Mesenchymal stem cell (in vitro differentiated cells and primary cell): ENCODE measurements around the gene RBFOX2.

Experiments
- DNase-seq: peaks from one replicate; pipeline ENCODE4 v3.0.0-alpha.2; 2013
- H2AFZ ChIP-seq: one replicate; pipeline ENCODE4 v1.6.1; 2013; ENCODE audit warnings: low read depth, mild to moderate bottlenecking, control low read depth, inconsistent platforms, low read length, moderate library complexity
- H2AK5ac ChIP-seq: 2 replicates; pipeline ENCODE4 v1.6.1; 2013; ENCODE audit warnings: low read length, moderate library complexity, mild to moderate bottlenecking, inconsistent platforms; ENCODE audit not compliant: severe bottlenecking
- H2BK120ac ChIP-seq: one replicate; pipeline ENCODE4 v1.6.1; 2013; ENCODE audit warnings: low read depth, mild to moderate bottlenecking, inconsistent platforms, low read length, moderate library complexity
- H2BK12ac ChIP-seq, 2 experiments: one replicate each; pipeline ENCODE4 v1.6.1; 2013; ENCODE audit warnings: inconsistent platforms in 2 of 2, low read length in 2 of 2, mild to moderate bottlenecking in 2 of 2, moderate library complexity in 2 of 2, control low read depth in 1 of 2
- H2BK15ac ChIP-seq: one replicate; pipeline ENCODE4 v1.6.1; 2013; ENCODE audit warnings: mild to moderate bottlenecking, low read depth, inconsistent platforms; ENCODE audit not compliant: poor library complexity, severe bottlenecking
- H2BK5ac ChIP-seq: 2 replicates; pipeline ENCODE4 v1.6.1; 2013; ENCODE audit warnings: low read depth, mild to moderate bottlenecking, low read length, control low read depth, inconsistent platforms; ENCODE audit not compliant: poor library complexity, severe bottlenecking
- H3K14ac ChIP-seq, 2 experiments: one replicate each; pipeline ENCODE4 v1.6.1; 2013; ENCODE audit warnings: inconsistent platforms in 2 of 2, low read length in 2 of 2, control low read depth in 1 of 2, mild to moderate bottlenecking in 1 of 2, moderate library complexity in 1 of 2
- H3K18ac ChIP-seq, 2 experiments: one replicate each; pipeline ENCODE4 v1.6.1; 2013; ENCODE audit warnings: inconsistent platforms in 2 of 2, low read length in 2 of 2, control low read depth in 1 of 2, low read depth in 1 of 2, mild to moderate bottlenecking in 1 of 2
- H3K23ac ChIP-seq, 2 experiments: one replicate each; pipeline ENCODE4 v1.6.1; 2013; ENCODE audit warnings: inconsistent platforms in 2 of 2, low read length in 2 of 2, mild to moderate bottlenecking in 2 of 2, moderate library complexity in 2 of 2, control low read depth in 1 of 2
- H3K27ac ChIP-seq: 2 replicates; pipeline ENCODE4 v1.5.1; 2013; ENCODE audit warnings: mild to moderate bottlenecking, moderate library complexity, low read length, control low read depth, inconsistent platforms; ENCODE audit not compliant: poor library complexity, severe bottlenecking
- H3K27me3 ChIP-seq, 2 experiments: 2 replicates each; pipeline versions ENCODE4 v1.6.1 to v1.7.0; 2013; ENCODE audit warnings: low read length in 2 of 2, mild to moderate bottlenecking in 2 of 2, moderate library complexity in 2 of 2, control low read depth in 1 of 2, inconsistent platforms in 1 of 2; ENCODE audit not compliant: control insufficient read depth in 1 of 2, insufficient read depth in 1 of 2
- H3K36me3 ChIP-seq, 2 experiments: 2 replicates each; pipeline versions ENCODE4 v1.6.1 to v1.7.0; 2013; ENCODE audit warnings: low read length in 2 of 2, control low read depth in 1 of 2, inconsistent platforms in 1 of 2, low read depth in 1 of 2, mild to moderate bottlenecking in 1 of 2; ENCODE audit not compliant: insufficient read depth in 2 of 2, control insufficient read depth in 1 of 2
- H3K4ac ChIP-seq, 2 experiments: one replicate each; pipeline ENCODE4 v1.6.1; 2013; ENCODE audit warnings: inconsistent platforms in 2 of 2, low read length in 2 of 2, mild to moderate bottlenecking in 2 of 2, moderate library complexity in 2 of 2, control low read depth in 1 of 2, low read depth in 1 of 2
- H3K4me1 ChIP-seq: 2 replicates; pipeline ENCODE4 v1.6.1; 2013; ENCODE audit warnings: low read depth, low read length, control low read depth; ENCODE audit not compliant: control insufficient read depth, insufficient read depth
- H3K4me2 ChIP-seq: 2 replicates; pipeline ENCODE4 v1.6.1; 2013; ENCODE audit warnings: low read length, mild to moderate bottlenecking, inconsistent platforms; ENCODE audit not compliant: poor library complexity, severe bottlenecking
- H3K4me3 ChIP-seq, 2 experiments: 2 replicates each; pipeline versions ENCODE4 v1.5.1 to v1.7.0; 2013; ENCODE audit warnings: low read length in 2 of 2, mild to moderate bottlenecking in 2 of 2, control low read depth in 1 of 2, low read depth in 1 of 2; ENCODE audit not compliant: insufficient read depth in 1 of 2
- H3K79me1 ChIP-seq: replicated peaks from 2 replicates; pipeline ENCODE4 v1.6.1; 2013; ENCODE audit warnings: mild to moderate bottlenecking, control low read depth, low read length, inconsistent platforms; ENCODE audit not compliant: poor library complexity, severe bottlenecking
- H3K9ac ChIP-seq: 2 replicates; pipeline ENCODE4 v1.7.0; 2013; ENCODE audit warnings: mild to moderate bottlenecking, low read length, moderate library complexity
- H3K9me3 ChIP-seq: 2 replicates; pipeline ENCODE4 v1.7.0; 2013; ENCODE audit warnings: mild to moderate bottlenecking, low read length; ENCODE audit not compliant: control insufficient read depth
- H4K8ac ChIP-seq: one replicate; pipeline ENCODE4 v1.6.1; 2013; ENCODE audit warnings: inconsistent platforms, mild to moderate bottlenecking, low read length, moderate library complexity
- H4K91ac ChIP-seq: one replicate; pipeline ENCODE4 v1.6.1; 2013; ENCODE audit warnings: mild to moderate bottlenecking, low read length, inconsistent platforms
- WGBS: methylation state at CpG from one replicate; pipeline ENCODE4 v1.1.7; 2013; ENCODE audit warnings: mixed read lengths; 5-methylcytosine and 5-hydroxymethylcytosine counted together

RBFOX2 gene

GRCh38 chr22:35956850-35957249 lies 71.8 kb downstream of the RBFOX2 start:
- Histone ChIP-seq H3K27ac (no peak overlapping the region), H3K9ac (no peak overlapping the region), H4K8ac (no peak overlapping the region), H3K9me3 (no peaks in the 10 kb centered on the region), H3K36me3 (no peaks in the 10 kb centered on the region), H3K4me1 (peaks cover 4% of the 10 kb centered on the region), H3K23ac (no peak overlapping the region), H2BK5ac (no peak overlapping the region), H3K4me2 (no peak overlapping the region), H4K91ac (no peak overlapping the region), H3K4ac (no peak overlapping the region), H2BK15ac (no peak overlapping the region), H2BK12ac (no peak overlapping the region), H3K14ac (no peak overlapping the region), H2AFZ (no peak overlapping the region), H3K4me3 (no peak overlapping the region), H3K79me1 (peaks cover 16% of the 10 kb centered on the region), H3K27me3 (no peaks in the 10 kb centered on the region), H2AK5ac (no peak overlapping the region), H2BK120ac (no peak overlapping the region), H3K18ac (no peak overlapping the region)
- 100% methylated on average over 1 of the region's 3 CpGs for WGBS
- DNase-seq = no peak

- no peak overlapping the region for H3K18ac ChIP-seq
- no peaks in the 10 kb centered on the region for H3K9me3 ChIP-seq
- no peak overlapping the region for H2AFZ ChIP-seq
- no peak overlapping the region for H2BK120ac ChIP-seq
- H3K27me3 ChIP-seq = no peaks in the 10 kb centered on the region
- no peak overlapping the region for H2AK5ac ChIP-seq
- H2BK5ac ChIP-seq = no peak overlapping the region
- DNase-seq = no peak
- WGBS = 98% methylated on average over 6 of the region's 7 CpGs
- H2BK15ac ChIP-seq = no peak overlapping the region
- H3K4me3 ChIP-seq = no peak overlapping the region
- H3K4me1 ChIP-seq = no peaks in the 10 kb centered on the region
- H3K79me1 ChIP-seq = peaks cover 16% of the 10 kb centered on the region
- no peak overlapping the region for H3K4me2 ChIP-seq
- H3K4ac ChIP-seq = no peak overlapping the region
- no peak overlapping the region for H2BK12ac ChIP-seq
- no peak overlapping the region for H4K8ac ChIP-seq
- H3K14ac ChIP-seq = no peak overlapping the region
- H3K23ac ChIP-seq = no peak overlapping the region
- H3K27ac ChIP-seq = no peak overlapping the region
- H4K91ac ChIP-seq = peak overlapping the region; percentile 7
- H3K9ac ChIP-seq = no peak overlapping the region
- no peaks in the 10 kb centered on the region for H3K36me3 ChIP-seq
These were observed 73.1 kb downstream of the RBFOX2 start for GRCh38 chr22:35955546-35955945.

- no peak for DNase-seq
- no peak overlapping the region for H2AFZ ChIP-seq
- no peak overlapping the region for H3K4me2 ChIP-seq
- H3K4ac ChIP-seq = no peak overlapping the region
- H3K4me3 ChIP-seq = no peak overlapping the region
- H4K8ac ChIP-seq = no peak overlapping the region
- no peak overlapping the region for H3K18ac ChIP-seq
- no peaks in the 10 kb centered on the region for H3K27me3 ChIP-seq
- no peak overlapping the region for H4K91ac ChIP-seq
- peaks cover 19% of the 10 kb centered on the region for H3K79me1 ChIP-seq
- H3K9ac ChIP-seq = no peak overlapping the region
- no peaks in the 10 kb centered on the region for H3K9me3 ChIP-seq
- peaks cover 3% of the 10 kb centered on the region for H3K4me1 ChIP-seq
- H3K36me3 ChIP-seq = no peaks in the 10 kb centered on the region
- H2BK5ac ChIP-seq = no peak overlapping the region
- H3K27ac ChIP-seq = no peak overlapping the region
- no peak overlapping the region for H2AK5ac ChIP-seq
- no peak overlapping the region for H3K14ac ChIP-seq
- no peak overlapping the region for H2BK12ac ChIP-seq
- no peak overlapping the region for H2BK15ac ChIP-seq
- H2BK120ac ChIP-seq = no peak overlapping the region
- no peak overlapping the region for H3K23ac ChIP-seq
These were observed 76.0 kb downstream of the RBFOX2 start for GRCh38 chr22:35952576-35952975.

GRCh38 chr22:35950262-35950661 lies 78.4 kb downstream of the RBFOX2 start:
- H2AK5ac ChIP-seq = no peak overlapping the region
- no peak overlapping the region for H3K4me2 ChIP-seq
- no peak overlapping the region for H3K14ac ChIP-seq
- WGBS = 94% methylated on average over 2 of the region's 2 CpGs
- no peak overlapping the region for H2BK5ac ChIP-seq
- no peak overlapping the region for H2BK120ac ChIP-seq
- H3K4me3 ChIP-seq = no peak overlapping the region
- H3K4ac ChIP-seq = no peak overlapping the region
- H3K23ac ChIP-seq = no peak overlapping the region
- H3K79me1 ChIP-seq = peaks cover 17% of the 10 kb centered on the region
- H3K9ac ChIP-seq = no peak overlapping the region
- no peak overlapping the region for H2AFZ ChIP-seq
- H2BK15ac ChIP-seq = no peak overlapping the region
- H3K4me1 ChIP-seq = peaks cover 3% of the 10 kb centered on the region
- H3K18ac ChIP-seq = no peak overlapping the region
- no peaks in the 10 kb centered on the region for H3K9me3 ChIP-seq
- no peak overlapping the region for H2BK12ac ChIP-seq
- H3K27ac ChIP-seq = no peak overlapping the region
- no peaks in the 10 kb centered on the region for H3K27me3 ChIP-seq
- H4K91ac ChIP-seq = no peak overlapping the region
- no peaks in the 10 kb centered on the region for H3K36me3 ChIP-seq
- DNase-seq = no peak
- no peak overlapping the region for H4K8ac ChIP-seq
